Esophagus mucosa (tissue), 1 donor: Measurements from ENCODE around the gene PVRIG. TPM values are rescaled to one million over a fixed set of nuclear protein-coding genes. Genes with fewer than 3 reads are reported as not detected.
"Not testable (repeated sequence)": the region's sequence is repeated elsewhere in the genome, so short reads cannot be mapped to it uniquely, and the experiment has no call there.

Experiments used
- ATAC-seq: fragments of 200-7000 bp; cut with Tn5 transposase; one replicate; pipeline ENCODE4 v1.9.1; 2020
- total RNA-seq: library from RNA; stranded (reverse); gene quantifications from one replicate; pipeline ENCODE4 v1.2.4, GENCODE V29; 2023
- donor health status: DM: yes; HTN: yes; CAD: no.

Gene PVRIG
- total RNA-seq, 1 donor from 2014 or later = 0.36 TPM

- ATAC-seq = not testable (repeated sequence)
Observed at GRCh38 chr7:100195901-100196322, 23.8 kb upstream of the PVRIG start.

- no peak for ATAC-seq
Observed at GRCh38 chr7:100198266-100198665, 21.5 kb upstream of the PVRIG start.

- no peak for ATAC-seq
Observed at GRCh38 chr7:100200693-100201092, 19.1 kb upstream of the PVRIG start.

GRCh38 chr7:100204454-100204853 lies 15.3 kb upstream of the PVRIG start:
- no peak for ATAC-seq

GRCh38 chr7:100208911-100209408 lies 10.8 kb upstream of the PVRIG start:
- ATAC-seq = no peak

- no peak for ATAC-seq
Observed at GRCh38 chr7:100209493-100209892, 10.3 kb upstream of the PVRIG start.

- no peak for ATAC-seq
Observed at GRCh38 chr7:100210805-100211204, 8.9 kb upstream of the PVRIG start.

GRCh38 chr7:100211342-100211780 lies 8.4 kb upstream of the PVRIG start:
- no peak for ATAC-seq

GRCh38 chr7:100212631-100213286 lies 7.0 kb upstream of the PVRIG start:
- ATAC-seq = no peak

GRCh38 chr7:100213672-100214071 lies 6.1 kb upstream of the PVRIG start:
- no peak for ATAC-seq

- peak; percentile 63 for ATAC-seq
Observed at GRCh38 chr7:100214356-100214755, 5.4 kb upstream of the PVRIG start.

GRCh38 chr7:100215895-100216294 lies 3.9 kb upstream of the PVRIG start:
- no peak for ATAC-seq

GRCh38 chr7:100217934-100218333 lies 1.8 kb upstream of the PVRIG start:
- ATAC-seq = not testable (repeated sequence)

- no peak for ATAC-seq
Observed at GRCh38 chr7:100219271-100219737, 445 bp upstream of the PVRIG start.

GRCh38 chr7:100220586-100221230 lies 959 bp downstream of the PVRIG start:
- peak; percentile 3 for ATAC-seq

- ATAC-seq = peak; percentile 36
Observed at GRCh38 chr7:100221231-100221718, 1.5 kb downstream of the PVRIG start.

GRCh38 chr7:100221767-100222444 lies 2.2 kb downstream of the PVRIG start:
- no peak for ATAC-seq

GRCh38 chr7:100222445-100223132 lies 2.8 kb downstream of the PVRIG start:
- no peak for ATAC-seq

GRCh38 chr7:100223376-100223927 lies 3.7 kb downstream of the PVRIG start:
- ATAC-seq = not testable (repeated sequence)

GRCh38 chr7:100224891-100225290 lies 5.1 kb downstream of the PVRIG start:
- not testable (repeated sequence) for ATAC-seq

GRCh38 chr7:100234660-100235317 lies 15.0 kb downstream of the PVRIG start:
- ATAC-seq = not testable (repeated sequence)

GRCh38 chr7:100239975-100240374 lies 20.2 kb downstream of the PVRIG start:
- ATAC-seq = peak; percentile 31
